IMR-90 (cell line): ENCODE results near the gene CAMP. TPM values are rescaled to one million over a fixed set of nuclear protein-coding genes. Genes with fewer than 3 reads are reported as not detected.

Source experiments
- ATAC-seq: fragments of 200-7000 bp; cut with Tn5 transposase; 2 replicates; pipeline ENCODE4 v1.9.1; 2020; ENCODE audit warnings: low read depth, mild to moderate bottlenecking, moderate library complexity
- BruUV-seq: library from RNA; stranded (reverse); fragments of 400-500 nt; replicated peaks from 2 replicates; lab custom pipeline; 2021; lab: Mats Ljungman, UMichigan
- CTCF ChIA-PET: fragments of 300-600 bp; formaldehyde crosslinking; extraction: SDS; loops from one replicate; lab custom pipeline; 2021; ENCODE audit warnings: antibody characterized with exemption; lab: Yijun Ruan, JAX
- POLR2A ChIA-PET: fragments of 300-600 bp; sonication (Branson Sonifier 250); formaldehyde crosslinking; loops from one replicate; lab custom pipeline; 2022; ENCODE audit warnings: antibody characterized with exemption; ENCODE audit not compliant: unreplicated experiment; lab: Charles Lee
- DNase-seq: peaks from one replicate; pipeline ENCODE4 v3.0.0; 2013
- H2AFZ ChIP-seq: replicated peaks from 2 replicates; pipeline ENCODE3; 2013; ENCODE audit warnings: low read length, mild to moderate bottlenecking; ENCODE audit not compliant: poor library complexity
- H2AK5ac ChIP-seq: 2 replicates; pipeline ENCODE4 v1.6.1; 2013; ENCODE audit warnings: low read depth, low read length, inconsistent platforms
- H2AK9ac ChIP-seq: replicated peaks from 2 replicates; pipeline ENCODE3; 2013; ENCODE audit warnings: mild to moderate bottlenecking, low read depth, low read length, moderate library complexity; ENCODE audit not compliant: poor library complexity
- H2BK120ac ChIP-seq: 2 replicates; pipeline ENCODE4 v1.6.1; 2013; ENCODE audit warnings: low read depth, low read length, inconsistent platforms
- H2BK15ac ChIP-seq: 3 replicates; pipeline ENCODE4 v1.6.1; 2013; ENCODE audit warnings: low read depth, low read length, inconsistent platforms
- H2BK20ac ChIP-seq: 2 replicates; pipeline ENCODE4 v1.6.1; 2013; ENCODE audit warnings: low read depth, mild to moderate bottlenecking, inconsistent platforms, low read length, moderate library complexity
- H2BK5ac ChIP-seq: 2 replicates; pipeline ENCODE4 v1.6.1; 2013; ENCODE audit warnings: mild to moderate bottlenecking, low read depth, low read length, inconsistent platforms; ENCODE audit not compliant: poor library complexity, severe bottlenecking
- H3K14ac ChIP-seq: replicated peaks from 2 replicates; pipeline ENCODE4 v1.6.1; 2013; ENCODE audit warnings: low read depth, low read length, inconsistent platforms
- H3K18ac ChIP-seq: 2 replicates; pipeline ENCODE4 v1.6.1; 2013; ENCODE audit warnings: low read depth, low read length, control low read depth
- H3K23ac ChIP-seq: 2 replicates; pipeline ENCODE4 v1.6.1; 2013; ENCODE audit warnings: low read depth, low read length, inconsistent platforms
- H3K27ac ChIP-seq: 2 replicates; pipeline ENCODE4 v1.5.1; 2013; ENCODE audit warnings: mild to moderate bottlenecking, control low read depth, low read length; ENCODE audit not compliant: insufficient read depth
- H3K27me3 ChIP-seq: 2 replicates; pipeline ENCODE4 v1.6.1; 2013; ENCODE audit warnings: low read length; ENCODE audit not compliant: control insufficient read depth, insufficient read depth
- H3K36me3 ChIP-seq: 2 replicates; pipeline ENCODE4 v1.6.1; 2013; ENCODE audit warnings: low read length, mixed read lengths; ENCODE audit not compliant: control insufficient read depth, insufficient read depth
- H3K4ac ChIP-seq: 2 replicates; pipeline ENCODE4 v1.6.1; 2013; ENCODE audit warnings: low read depth, low read length, inconsistent platforms
- H3K4me1 ChIP-seq: 2 replicates; pipeline ENCODE4 v1.6.1; 2013; ENCODE audit warnings: low read length, mixed read lengths; ENCODE audit not compliant: control insufficient read depth, insufficient read depth
- H3K4me2 ChIP-seq: 2 replicates; pipeline ENCODE4 v1.6.1; 2013; ENCODE audit warnings: low read depth, mild to moderate bottlenecking, control low read depth, low read length, moderate library complexity
- H3K4me3 ChIP-seq: 2 replicates; pipeline ENCODE4 v1.5.1; 2013; ENCODE audit warnings: low read depth, mild to moderate bottlenecking, control low read depth, low read length, moderate library complexity; ENCODE audit not compliant: insufficient read depth
- H3K56ac ChIP-seq: 2 replicates; pipeline ENCODE4 v1.6.1; 2013; ENCODE audit warnings: low read length, inconsistent platforms; ENCODE audit not compliant: insufficient read depth; ENCODE audit errors: extremely low read depth
- H3K79me1 ChIP-seq, 2 experiments: 2 replicates each; pipeline ENCODE4 v1.6.1; 2013; ENCODE audit warnings: low read length in 2 of 2, inconsistent platforms in 1 of 2, low read depth in 1 of 2
- H3K9ac ChIP-seq: 2 replicates; pipeline ENCODE4 v1.6.1; 2013; ENCODE audit warnings: low read depth, low read length, control low read depth
- H3K9me1 ChIP-seq: 2 replicates; pipeline ENCODE4 v1.6.1; 2013; ENCODE audit warnings: low read length, inconsistent platforms; ENCODE audit not compliant: insufficient read depth
- H3K9me3 ChIP-seq: 2 replicates; pipeline ENCODE4 v1.6.1; 2013; ENCODE audit warnings: low read length; ENCODE audit not compliant: control insufficient read depth, insufficient read depth
- H4K20me1 ChIP-seq: 2 replicates; pipeline ENCODE4 v1.6.1; 2013; ENCODE audit warnings: low read length, inconsistent platforms; ENCODE audit not compliant: insufficient read depth
- H4K5ac ChIP-seq: 2 replicates; pipeline ENCODE4 v1.6.1; 2013; ENCODE audit warnings: mild to moderate bottlenecking, low read depth, low read length, control low read depth
- H4K8ac ChIP-seq, 2 experiments: 2 replicates each; pipeline ENCODE4 v1.6.1; 2013; ENCODE audit warnings: low read depth in 2 of 2, low read length in 2 of 2, control low read depth in 1 of 2, inconsistent platforms in 1 of 2
- H4K91ac ChIP-seq: 2 replicates; pipeline ENCODE4 v1.6.1; 2013; ENCODE audit warnings: low read depth, low read length, inconsistent platforms; ENCODE audit not compliant: insufficient read depth
- BHLHE40 ChIP-seq: fragments of 150-350 bp; IDR thresholded peaks from 2 replicates; pipeline ENCODE4 v1.6.1; 2016; ENCODE audit warnings: mild to moderate bottlenecking, low read depth, low read length
- CHD1 ChIP-seq: IDR thresholded peaks from 2 replicates; pipeline ENCODE4 v1.6.1; 2012; ENCODE audit warnings: low read depth, low read length, improper control_type of control experiment
- CTCF ChIP-seq: conservative IDR thresholded peaks from 2 replicates; pipeline ENCODE4 v1.5.1; 2012; ENCODE audit warnings: mild to moderate bottlenecking, low read depth, low read length, improper control_type of control experiment
- ELK1 ChIP-seq: fragments of 150-350 bp; IDR thresholded peaks from 2 replicates; pipeline ENCODE4 v1.6.1; 2016; ENCODE audit warnings: low read depth, mild to moderate bottlenecking, low read length, moderate library complexity, borderline replicate concordance
- FOS ChIP-seq: fragments of 150-350 bp; IDR thresholded peaks from 2 replicates; pipeline ENCODE4 v1.6.1; 2016; ENCODE audit warnings: low read depth, low read length
- MAFK ChIP-seq: IDR thresholded peaks from 2 replicates; pipeline ENCODE4 v1.6.1; 2012; ENCODE audit warnings: low read depth, low read length, improper control_type of control experiment
- MAZ ChIP-seq: IDR thresholded peaks from 2 replicates; pipeline ENCODE4 v1.6.1; 2012; ENCODE audit warnings: low read depth, mild to moderate bottlenecking, low read length, improper control_type of control experiment, moderate library complexity, borderline replicate concordance
- MXI1 ChIP-seq: IDR thresholded peaks from 2 replicates; pipeline ENCODE4 v1.6.1; 2012; ENCODE audit warnings: low read depth, mild to moderate bottlenecking, low read length, moderate library complexity, borderline replicate concordance
- NFE2L2 ChIP-seq: fragments of 150-350 bp; IDR thresholded peaks from 2 replicates; pipeline ENCODE4 v1.6.1; 2016; ENCODE audit warnings: low read depth, mild to moderate bottlenecking, low read length
- POLR2A ChIP-seq: IDR thresholded peaks from 2 replicates; pipeline ENCODE4 v1.6.1; 2012; ENCODE audit warnings: mild to moderate bottlenecking, low read depth, low read length
- RAD21 ChIP-seq: IDR thresholded peaks from 2 replicates; pipeline ENCODE4 v1.6.1; 2012; ENCODE audit warnings: low read length, improper control_type of control experiment
- RCOR1 ChIP-seq: IDR thresholded peaks from 2 replicates; pipeline ENCODE4 v1.6.1; 2012; ENCODE audit warnings: mild to moderate bottlenecking, low read length, improper control_type of control experiment; ENCODE audit not compliant: insufficient replicate concordance
- RFX5 ChIP-seq: IDR thresholded peaks from 2 replicates; pipeline ENCODE4 v1.8.0; 2012; ENCODE audit warnings: low read depth, mild to moderate bottlenecking, low read length, moderate library complexity
- SMC3 ChIP-seq: fragments of 150-350 bp; IDR thresholded peaks from 2 replicates; pipeline ENCODE4 v1.6.1; 2016; ENCODE audit warnings: low read depth, mild to moderate bottlenecking, antibody characterized with exemption, low read length, moderate library complexity
- USF2 ChIP-seq: fragments of 150-350 bp; IDR thresholded peaks from 2 replicates; pipeline ENCODE4 v1.6.1; 2017; ENCODE audit warnings: mild to moderate bottlenecking, antibody characterized with exemption, low read length, low read depth
- WGBS, 2 experiments: methylation state at CpG; one replicate each; pipeline versions ENCODE4 v1.1.5 to v1.1.7; 2013; ENCODE audit warnings: missing lambda C conversion rate in 2 of 2; ENCODE audit not compliant: insufficient read length in 1 of 2; ENCODE audit errors: extremely low coverage in 2 of 2; 5-methylcytosine and 5-hydroxymethylcytosine counted together
- dilution Hi-C: fragments of 300-500 bp; cut with HindIII; formaldehyde crosslinking; loops from one replicate; pipeline ENCODE4 v1.14.3; 2018; ENCODE audit warnings: low sequenced_read_pairs; ENCODE audit not compliant: unreplicated experiment
- in situ Hi-C: fragments of 300-500 bp; cut with MboI; formaldehyde crosslinking; loops from 3 replicates; pipeline ENCODE4 v1.14.3; 2019; ENCODE audit warnings: low sequenced_read_pairs, inconsistent platforms, mixed read lengths
- intact Hi-C: fragments of 100-400 bp; cut with micrococcal nuclease; formaldehyde crosslinking; loops from 2 replicates; pipeline ENCODE4 v1.10.0; 2022
- polyA plus RNA-seq, 3 experiments: library from polyadenylated mRNA; depleted of rRNA; stranded (reverse); fragments of >200 nt; gene quantifications; 2 replicates each; pipeline ENCODE4 v1.2.3, GENCODE V29; 2012; ENCODE audit warnings: low replicate concordance in 1 of 3
- total RNA-seq: library from RNA; depleted of rRNA; stranded (reverse); fragments of >200 nt; gene quantifications from 2 replicates; pipeline ENCODE4 v1.2.3, GENCODE V29; 2012

Gene CAMP
- total and polyA plus RNA-seq, 2 of the 4 experiments (the other 2 are of a cell fraction) = not detected

- ChIA-PET CTCF (no interaction called here), POLR2A (no interaction called here)
- in situ Hi-C loops = no loop called here
- no peak overlapping the region for H2AK9ac ChIP-seq
- no peak overlapping the region for H3K27ac ChIP-seq
- H3K4me1 ChIP-seq = peaks cover 2% of the 10 kb centered on the region; the same call in 1 of the 2 replicates
- H3K18ac ChIP-seq = no peak overlapping the region
- no peak overlapping the region for H2BK15ac ChIP-seq
- no peak overlapping the region for H3K14ac ChIP-seq
- no TSS peak for BruUV-seq
- no peak overlapping the region for H3K56ac ChIP-seq
- no peak overlapping the region for H2AK5ac ChIP-seq
- H3K4ac ChIP-seq = no peak overlapping the region
- no peak overlapping the region for H4K8ac ChIP-seq
- no peak for ATAC-seq
- dilution Hi-C loops = no loop called here
- no peaks in the 10 kb centered on the region for H3K9me3 ChIP-seq
- no peaks in the 10 kb centered on the region; the same call in 1 of the 2 replicates for H4K20me1 ChIP-seq
- H3K23ac ChIP-seq = no peak overlapping the region
- H2AFZ ChIP-seq = no peak overlapping the region
- no peak overlapping the region for H4K91ac ChIP-seq
- H3K9ac ChIP-seq = no peak overlapping the region
- no peaks in the 10 kb centered on the region for H3K36me3 ChIP-seq
- WGBS, 2 experiments = no CpG with 5 or more reads among the region's 3 CpGs
- H3K9me1 ChIP-seq = no peaks in the 10 kb centered on the region
- H3K4me2 ChIP-seq = no peak overlapping the region
- H4K5ac ChIP-seq = no peak overlapping the region
- no peaks in the 10 kb centered on the region for H3K79me1 ChIP-seq
- H2BK5ac ChIP-seq = no peak overlapping the region
- DNase-seq = no peak
- no peak for TF ChIP-seq MAZ
- TF ChIP-seq POLR2A = no peak
- TF ChIP-seq ELK1 = no peak
- no peak for TF ChIP-seq CHD1
- no peak for TF ChIP-seq CTCF
- TF ChIP-seq RFX5 = no peak
- TF ChIP-seq FOS = no peak
- no peak for TF ChIP-seq RAD21
- no peak for TF ChIP-seq SMC3
- no peak for TF ChIP-seq MXI1
- TF ChIP-seq USF2 = no peak
- no peak for TF ChIP-seq MAFK
- no peak for TF ChIP-seq NFE2L2
- TF ChIP-seq RCOR1 = no peak
- no peak for TF ChIP-seq BHLHE40
- no peak overlapping the region for H2BK120ac ChIP-seq
- intact Hi-C loops = no loop called here
- H3K4me3 ChIP-seq = no peak overlapping the region
- peaks cover 36% of the 10 kb centered on the region for H3K27me3 ChIP-seq
- no peak overlapping the region for H2BK20ac ChIP-seq
Measured at GRCh38 chr3:48214225-48214624, 9.1 kb upstream of the CAMP start.
